Fibroblast of lung (primary cell): ENCODE measurements around the gene SNIP1. TPM values are rescaled to one million over a fixed set of nuclear protein-coding genes. Genes with fewer than 3 reads are reported as not detected.

Source experiments
- DNase-seq, 2 donors: peaks; one replicate each; pipeline versions ENCODE4 v3.0.0 to v3.0.0-alpha.2; 2010; ENCODE audit warnings: low read depth in 2 of 2
- H2AFZ ChIP-seq: 2 replicates; pipeline ENCODE4 v1.5.1; 2012; ENCODE audit warnings: low read length, control low read depth, inconsistent platforms
- H3K27ac ChIP-seq: 2 replicates; pipeline ENCODE4 v1.5.1; 2011; ENCODE audit warnings: low read length, control low read depth; ENCODE audit not compliant: insufficient read depth
- H3K27me3 ChIP-seq: 2 replicates; pipeline ENCODE4 v1.5.1; 2011; ENCODE audit warnings: mild to moderate bottlenecking, low read length; ENCODE audit not compliant: control insufficient read depth, insufficient read depth
- H3K36me3 ChIP-seq: 2 replicates; pipeline ENCODE4 v1.5.1; 2011; ENCODE audit warnings: low read length; ENCODE audit not compliant: control insufficient read depth, insufficient read depth
- H3K4me1 ChIP-seq: 2 replicates; pipeline ENCODE4 v1.5.1; 2011; ENCODE audit warnings: low read length; ENCODE audit not compliant: control insufficient read depth, insufficient read depth; ENCODE audit errors: extremely low read depth
- H3K4me2 ChIP-seq: 2 replicates; pipeline ENCODE4 v1.5.1; 2011; ENCODE audit warnings: low read length, control low read depth; ENCODE audit not compliant: insufficient read depth; ENCODE audit errors: extremely low read depth
- H3K4me3 ChIP-seq, 4 experiments: fragments of 200-600 bp in 1 of 4; sonication (generic) in 1 of 4; replicated peaks in 1 of 4; 2 replicates each; pipeline ENCODE4 v1.5.1; 2011 to 2016; ENCODE audit warnings: low read length in 4 of 4, low read depth in 3 of 4, mild to moderate bottlenecking in 3 of 4, control low read depth in 2 of 4, inconsistent platforms in 1 of 4, mixed read lengths in 1 of 4; ENCODE audit not compliant: insufficient read depth in 1 of 4; ENCODE audit errors: control extremely low read depth in 1 of 4
- H3K79me2 ChIP-seq: 2 replicates; pipeline ENCODE4 v1.5.1; 2012; ENCODE audit warnings: mild to moderate bottlenecking, low read length, inconsistent platforms; ENCODE audit not compliant: control insufficient read depth, insufficient read depth
- H3K9ac ChIP-seq: 2 replicates; pipeline ENCODE4 v1.5.1; 2011; ENCODE audit warnings: mild to moderate bottlenecking, low read length, control low read depth; ENCODE audit not compliant: insufficient read depth
- H3K9me3 ChIP-seq: 2 replicates; pipeline ENCODE4 v1.5.1; 2012; ENCODE audit warnings: low read depth, low read length; ENCODE audit not compliant: control insufficient read depth, insufficient read depth
- H4K20me1 ChIP-seq: 2 replicates; pipeline ENCODE4 v1.5.1; 2011; ENCODE audit warnings: low read length; ENCODE audit not compliant: control insufficient read depth, insufficient read depth; ENCODE audit errors: extremely low read depth
- CTCF ChIP-seq, 2 donors: IDR thresholded peaks in 1 of 2; conservative IDR thresholded peaks in 1 of 2; 1 replicate in 1 of 2; 2 replicates in 1 of 2; pipeline ENCODE4 v1.5.1; 2011 to 2012; ENCODE audit warnings: low read length in 2 of 2, control low read depth in 1 of 2, inconsistent platforms in 1 of 2, low read depth in 1 of 2, mild to moderate bottlenecking in 1 of 2
- EZH2 ChIP-seq: IDR thresholded peaks from 2 replicates; pipeline ENCODE4 v1.5.1; 2012; ENCODE audit warnings: low read length, control low read depth, mild to moderate bottlenecking; ENCODE audit errors: missing control alignments
- polyA plus RNA-seq, 2 donors: library from polyadenylated mRNA; depleted of rRNA in 1 of 2; stranded (reverse) in 1 of 2; unstranded in 1 of 2; fragments of >200 nt; gene quantifications; 2 replicates each; pipeline ENCODE4 v1.2.1, GENCODE V29; 2011 to 2012; ENCODE audit warnings: missing spikeins in 1 of 2
- total RNA-seq: library from RNA; depleted of rRNA; stranded (reverse); fragments of >200 nt; gene quantifications from 2 replicates; pipeline ENCODE4 v1.2.1, GENCODE V29; 2014

Gene SNIP1
- total and polyA plus RNA-seq, 2 donors (not counting 1 experiment from before 2014, with no cell fraction given) = 8.2 to 10.9 TPM

DNA sequence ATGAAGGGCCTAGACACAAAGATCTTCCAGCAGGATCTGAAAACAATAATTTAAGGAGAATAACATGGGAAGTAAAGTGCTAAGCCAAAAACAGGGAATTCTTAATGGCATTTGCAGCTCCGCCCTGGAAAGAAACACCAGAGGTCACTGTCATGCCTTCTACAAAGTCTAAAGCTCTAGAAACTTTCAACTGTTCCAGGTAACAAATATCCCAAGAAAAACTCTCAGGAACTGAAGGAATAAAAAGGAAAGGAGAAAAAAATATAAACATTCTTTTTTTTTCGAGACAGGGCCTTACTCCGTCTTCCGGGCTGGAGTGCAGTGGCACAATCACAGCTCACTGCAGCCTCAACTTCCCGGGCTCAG, 66.5 kb downstream of the SNIP1 start:
- Histone ChIP-seq H3K27ac (no peak overlapping the region), H3K9ac (no peak overlapping the region), H3K9me3 (no peaks in the 10 kb centered on the region), H3K79me2 (no peaks in the 10 kb centered on the region), H3K4me3 (no peak overlapping the region), H3K4me1 (peaks cover 16% of the 10 kb centered on the region), H4K20me1 (no peaks in the 10 kb centered on the region), H2AFZ (no peak overlapping the region), H3K4me2 (no peak overlapping the region), H3K36me3 (peaks cover 6% of the 10 kb centered on the region), H3K27me3 (no peaks in the 10 kb centered on the region)
- no peak for DNase-seq
- no peak for TF ChIP-seq CTCF (conservative IDR thresholded peaks at IDR 0.05 in 1 of 2, IDR thresholded peaks at IDR 0.05 in 1 of 2; ENCODE audit: low read depth in 1 of 2, low read length in 2 of 2)
- TF ChIP-seq EZH2 = no peak

DNA sequence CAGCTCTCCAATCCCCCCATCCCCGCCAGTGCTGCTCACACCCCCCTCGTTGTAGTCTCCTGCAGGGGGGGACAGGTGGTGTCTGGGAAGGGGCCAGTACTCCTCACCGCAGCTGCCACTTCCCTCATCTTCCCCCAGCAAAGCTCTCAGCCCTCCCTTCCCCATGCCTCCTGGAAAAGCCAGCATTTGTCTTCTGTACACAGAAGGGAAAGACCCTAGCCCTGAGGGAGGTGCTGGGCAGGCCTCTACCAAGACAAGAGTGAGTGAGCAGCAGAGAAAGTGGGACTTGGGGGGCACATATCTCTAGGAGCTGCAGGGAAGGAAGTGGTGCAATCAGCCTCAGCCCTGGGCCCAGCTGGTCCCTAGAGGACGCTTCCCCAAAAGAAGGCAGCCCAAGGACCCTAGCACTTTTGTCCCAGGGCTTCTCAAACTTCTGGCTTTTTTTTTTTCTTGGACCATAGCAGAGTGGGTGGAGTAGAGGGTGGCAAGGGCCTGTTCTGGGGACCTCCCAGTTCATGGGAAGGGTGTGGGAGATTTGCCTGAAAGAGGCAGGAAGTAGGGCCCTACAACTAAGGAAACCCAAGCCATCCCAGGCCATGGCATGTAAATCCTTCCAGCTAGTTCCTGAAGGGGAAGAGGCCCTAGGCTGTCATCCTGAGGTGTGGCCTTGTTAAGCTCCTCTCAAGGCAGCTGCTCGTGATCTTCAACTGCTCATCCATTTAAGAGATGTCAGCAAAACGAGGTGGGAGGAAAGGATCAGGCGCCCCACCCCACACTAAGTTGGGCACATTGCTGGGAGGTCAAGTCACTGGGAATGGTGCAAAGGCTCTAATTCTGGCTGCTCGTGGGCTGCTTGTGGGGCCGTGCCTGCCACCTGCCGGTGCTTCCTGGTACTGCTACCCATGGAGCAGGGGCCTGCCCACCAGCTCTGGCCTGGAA, 67.1 kb downstream of the SNIP1 start:
- Histone ChIP-seq H3K4me1 (peaks cover 16% of the 10 kb centered on the region), H3K4me3 (no peak overlapping the region), H3K9ac (no peak overlapping the region), H3K9me3 (no peaks in the 10 kb centered on the region), H3K4me2 (no peak overlapping the region), H3K27ac (peak overlapping the region; percentile 55), H3K79me2 (no peaks in the 10 kb centered on the region), H2AFZ (no peak overlapping the region), H3K27me3 (no peaks in the 10 kb centered on the region), H3K36me3 (peaks cover 11% of the 10 kb centered on the region), H4K20me1 (no peaks in the 10 kb centered on the region)
- peak; percentile 59 to 92 for DNase-seq
- TF ChIP-seq EZH2 (no peak), CTCF (conservative IDR thresholded peaks at IDR 0.05 in 1 of 2, IDR thresholded peaks at IDR 0.05 in 1 of 2; ENCODE audit: low read depth in 1 of 2, low read length in 2 of 2) (peak; percentile 97 to 99)

GRCh38 chr1:37485902-37486679, 68.0 kb downstream of the SNIP1 start:
- H3K9ac ChIP-seq = no peak overlapping the region
- TF ChIP-seq EZH2 (no peak), CTCF (conservative IDR thresholded peaks at IDR 0.05 in 1 of 2, IDR thresholded peaks at IDR 0.05 in 1 of 2; ENCODE audit: low read depth in 1 of 2, low read length in 2 of 2) (no peak)
- peaks cover 3% of the 10 kb centered on the region for H3K79me2 ChIP-seq
- no peak overlapping the region for H3K4me3 ChIP-seq
- H3K36me3 ChIP-seq = peaks cover 19% of the 10 kb centered on the region
- no peaks in the 10 kb centered on the region for H3K27me3 ChIP-seq
- DNase-seq = peak in 1 of 2 donors; percentile 73
- peak overlapping the region; percentile 55 for H3K27ac ChIP-seq
- H3K4me1 ChIP-seq = peaks cover 16% of the 10 kb centered on the region
- no peak overlapping the region for H3K4me2 ChIP-seq
- no peak overlapping the region for H2AFZ ChIP-seq
- H4K20me1 ChIP-seq = no peaks in the 10 kb centered on the region
- no peaks in the 10 kb centered on the region for H3K9me3 ChIP-seq
